GM18508 (cell line): ENCODE results near the gene CHAC2.

Experiments used
- ATAC-seq: cut with Tn5 transposase; IDR thresholded peaks from one replicate; pipeline ENCODE4 v1.9.1; 2021; ENCODE audit warnings: moderate number of reproducible peaks; ENCODE audit not compliant: insufficient read depth, unreplicated experiment

CHAC2 gene

GRCh38 chr2:53770264-53770663 lies 2.7 kb downstream of the CHAC2 start:
- ATAC-seq: no peak

- no peak for ATAC-seq
Observed at GRCh38 chr2:53777134-53777533, 9.5 kb downstream of the CHAC2 start.

- no peak for ATAC-seq
Observed at GRCh38 chr2:53778536-53779162, 11.0 kb downstream of the CHAC2 start.

- ATAC-seq: no peak
Observed at GRCh38 chr2:53780056-53780455, 12.5 kb downstream of the CHAC2 start.

- no peak for ATAC-seq
Observed at GRCh38 chr2:53782676-53783075, 15.1 kb downstream of the CHAC2 start.

- no peak for ATAC-seq
Observed at GRCh38 chr2:53784436-53784835, 16.8 kb downstream of the CHAC2 start.

- no peak for ATAC-seq
Observed at GRCh38 chr2:53785366-53785765, 17.8 kb downstream of the CHAC2 start.

- ATAC-seq: peak; percentile 16
Observed at GRCh38 chr2:53786352-53786704, 18.7 kb downstream of the CHAC2 start.

- ATAC-seq: peak; percentile 86
Observed at GRCh38 chr2:53786705-53787613, 19.4 kb downstream of the CHAC2 start, which contains the start of the genes ASB3 and ERLEC1. ASB3 (minus strand) TSS chr2:53786953; CDS start chr2:53765572, 21,381 bp downstream. ERLEC1 (plus strand) TSS chr2:53787044; CDS start chr2:53787211, 167 bp downstream.

- ATAC-seq: no peak
Observed at GRCh38 chr2:53787614-53788289, 20.1 kb downstream of the CHAC2 start.

- no peak for ATAC-seq
Observed at GRCh38 chr2:53793261-53793660, 25.7 kb downstream of the CHAC2 start.

GRCh38 chr2:53793821-53794220 lies 26.2 kb downstream of the CHAC2 start:
- no peak for ATAC-seq

- no peak for ATAC-seq
Observed at GRCh38 chr2:53801547-53801946, 33.9 kb downstream of the CHAC2 start.

- no peak for ATAC-seq
Observed at GRCh38 chr2:53802617-53803151, 35.1 kb downstream of the CHAC2 start.

GRCh38 chr2:53811601-53812000 lies 44.0 kb downstream of the CHAC2 start:
- ATAC-seq: no peak

- ATAC-seq: no peak
Observed at GRCh38 chr2:53813151-53813550, 45.5 kb downstream of the CHAC2 start.

GRCh38 chr2:53818854-53819435 lies 51.3 kb downstream of the CHAC2 start:
- no peak for ATAC-seq

- ATAC-seq: no peak
Observed at GRCh38 chr2:53819634-53820033, 52.0 kb downstream of the CHAC2 start.

- no peak for ATAC-seq
Observed at GRCh38 chr2:53820048-53820447, 52.4 kb downstream of the CHAC2 start.

- ATAC-seq: no peak
Observed at GRCh38 chr2:53820711-53821110, 53.1 kb downstream of the CHAC2 start.
